ENCODE data around the gene HUNK.

DNA sequence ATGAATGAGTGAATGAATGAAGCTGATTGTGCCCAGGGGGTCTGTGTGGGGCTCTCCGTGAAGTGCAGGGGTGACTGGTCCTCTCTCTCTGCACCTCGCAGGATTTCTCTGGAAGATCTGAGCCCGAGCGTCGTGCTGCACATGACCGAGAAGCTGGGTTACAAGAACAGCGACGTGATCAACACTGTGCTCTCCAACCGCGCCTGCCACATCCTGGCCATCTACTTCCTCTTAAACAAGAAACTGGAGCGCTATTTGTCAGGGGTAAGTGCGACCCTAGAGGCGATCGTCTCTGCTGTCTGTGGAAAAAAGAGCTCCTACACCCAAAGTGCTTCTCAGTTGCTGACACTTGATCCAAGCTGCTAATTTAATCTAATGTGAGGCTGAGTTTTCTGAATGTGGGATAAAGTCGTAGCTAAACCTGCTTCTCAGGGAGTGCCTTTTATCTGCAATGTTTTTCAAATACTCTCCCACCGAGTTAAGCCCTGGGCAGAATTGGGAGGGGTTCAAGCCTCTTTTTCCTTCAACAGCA, 101.7 kb downstream of the HUNK start:
- TF ChIP-seq, protein P1, sequence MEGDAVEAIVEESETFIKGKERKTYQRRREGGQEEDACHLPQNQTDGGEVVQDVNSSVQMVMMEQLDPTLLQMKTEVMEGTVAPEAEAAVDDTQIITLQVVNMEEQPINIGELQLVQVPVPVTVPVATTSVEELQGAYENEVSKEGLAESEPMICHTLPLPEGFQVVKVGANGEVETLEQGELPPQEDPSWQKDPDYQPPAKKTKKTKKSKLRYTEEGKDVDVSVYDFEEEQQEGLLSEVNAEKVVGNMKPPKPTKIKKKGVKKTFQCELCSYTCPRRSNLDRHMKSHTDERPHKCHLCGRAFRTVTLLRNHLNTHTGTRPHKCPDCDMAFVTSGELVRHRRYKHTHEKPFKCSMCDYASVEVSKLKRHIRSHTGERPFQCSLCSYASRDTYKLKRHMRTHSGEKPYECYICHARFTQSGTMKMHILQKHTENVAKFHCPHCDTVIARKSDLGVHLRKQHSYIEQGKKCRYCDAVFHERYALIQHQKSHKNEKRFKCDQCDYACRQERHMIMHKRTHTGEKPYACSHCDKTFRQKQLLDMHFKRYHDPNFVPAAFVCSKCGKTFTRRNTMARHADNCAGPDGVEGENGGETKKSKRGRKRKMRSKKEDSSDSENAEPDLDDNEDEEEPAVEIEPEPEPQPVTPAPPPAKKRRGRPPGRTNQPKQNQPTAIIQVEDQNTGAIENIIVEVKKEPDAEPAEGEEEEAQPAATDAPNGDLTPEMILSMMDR (IDR thresholded peaks at IDR 0.05) = no peak
- no peak for TF ChIP-seq EZH2 (IDR thresholded peaks at IDR 0.05; ENCODE audit: borderline replicate concordance, insufficient read depth, low read depth, low read length, poor library complexity, severe bottlenecking)

Measured in B cell (primary cell).